K562 (cell line): ENCODE measurements around the gene THBS2. TPM values are rescaled to one million over a fixed set of nuclear protein-coding genes. Genes with fewer than 3 reads are reported as not detected.

Experiments
- ATAC-seq: fragments of 200-7000 bp; cut with Tn5 transposase; 3 replicates; pipeline ENCODE4 v1.9.1; 2020; ENCODE audit warnings: moderate library complexity
- BruUV-seq: library from RNA; stranded (reverse); fragments of 400-500 nt; replicated peaks from 2 replicates; lab custom pipeline; 2021; lab: Mats Ljungman, UMichigan
- CTCF ChIA-PET: fragments of 300-600 bp; formaldehyde crosslinking; extraction: SDS; loops from one replicate; lab custom pipeline; 2021; ENCODE audit warnings: low intra/inter-chr PET ratio; lab: Yijun Ruan, JAX
- POLR2A ChIA-PET: fragments of 300-600, 350-650 bp; sonication (Branson Sonifier 250); formaldehyde crosslinking; extraction: SDS; loops from one replicate; lab custom pipeline; 2021; ENCODE audit warnings: antibody characterized with exemption, inconsistent platforms; lab: Yijun Ruan, JAX
- DNase-seq, 4 experiments: peaks; one replicate each; pipeline versions ENCODE4 v3.0.0 to v3.0.0-alpha.2; 2011 to 2018; ENCODE audit warnings: low spot score in 3 of 4, mixed read lengths in 3 of 4; ENCODE audit errors: extremely low read depth in 1 of 4
- FAIRE-seq: peaks from 2 replicates; lab custom pipeline; 2011; peaks lifted over from hg19 to GRCh38; lab: Jason Lieb, UNC
- H2AFZ ChIP-seq: 2 replicates; pipeline ENCODE4 v1.6.0; 2011; ENCODE audit warnings: low read depth, low read length, control low read depth, inconsistent platforms
- H3K27ac ChIP-seq: fragments of 200-600 bp; 3 replicates; pipeline ENCODE4 v1.8.0; 2011; ENCODE audit warnings: low read depth, mild to moderate bottlenecking, control low read depth, inconsistent platforms, low read length, moderate library complexity, mixed read lengths; ENCODE audit errors: extremely low read depth
- H3K27me3 ChIP-seq, 2 experiments: fragments of 300-600 bp in 1 of 2; 2 replicates in 1 of 2; 3 replicates in 1 of 2; pipeline versions ENCODE4 v1.6.0 to v1.8.0; 2011; ENCODE audit warnings: inconsistent platforms in 2 of 2, low read length in 2 of 2, mild to moderate bottlenecking in 1 of 2, mixed read lengths in 1 of 2, moderate library complexity in 1 of 2; ENCODE audit not compliant: control insufficient read depth in 2 of 2, insufficient read depth in 2 of 2
- H3K36me3 ChIP-seq: fragments of 300-600 bp; 3 replicates; pipeline ENCODE4 v1.8.0; 2011; ENCODE audit warnings: mild to moderate bottlenecking, low read length, inconsistent platforms; ENCODE audit not compliant: control insufficient read depth, insufficient read depth
- H3K4me1 ChIP-seq, 2 experiments: fragments of 200-600 bp in 1 of 2; replicated peaks in 1 of 2; 2 replicates in 1 of 2; 3 replicates in 1 of 2; pipeline versions ENCODE4 v1.5.1 to v1.8.0; 2011; ENCODE audit warnings: inconsistent platforms in 2 of 2, low read length in 2 of 2, mild to moderate bottlenecking in 1 of 2, mixed read lengths in 1 of 2, moderate library complexity in 1 of 2; ENCODE audit not compliant: control insufficient read depth in 2 of 2, insufficient read depth in 2 of 2
- H3K4me2 ChIP-seq: 2 replicates; pipeline ENCODE4 v1.6.1; 2011; ENCODE audit warnings: low read length, control low read depth, inconsistent platforms, mixed read lengths; ENCODE audit not compliant: insufficient read depth
- H3K4me3 ChIP-seq: fragments of 200-600 bp; sonication (generic), shearing (Covaris generic); 2 replicates; pipeline ENCODE4 v1.5.1; 2016; ENCODE audit warnings: control low read depth, inconsistent platforms
- H3K79me2 ChIP-seq: fragments of 200-600 bp; 3 replicates; pipeline ENCODE4 v1.8.0; 2011; ENCODE audit warnings: low read length, inconsistent platforms; ENCODE audit not compliant: control insufficient read depth, insufficient read depth
- H3K9ac ChIP-seq, 2 experiments: 2 replicates each; pipeline versions ENCODE4 v1.6.0 to v1.6.1; 2011; ENCODE audit warnings: low read depth in 2 of 2, low read length in 2 of 2, control low read depth in 1 of 2, inconsistent platforms in 1 of 2, mild to moderate bottlenecking in 1 of 2, mixed read lengths in 1 of 2; ENCODE audit not compliant: insufficient read depth in 1 of 2
- H3K9me1 ChIP-seq: one replicate; pipeline ENCODE4 v1.6.0; 2011; ENCODE audit warnings: inconsistent platforms, mild to moderate bottlenecking, low read length, moderate library complexity; ENCODE audit not compliant: control insufficient read depth, insufficient read depth
- H3K9me3 ChIP-seq: replicated peaks from 2 replicates; pipeline ENCODE4 v1.5.1; 2011; ENCODE audit warnings: low read depth, low read length, inconsistent platforms; ENCODE audit not compliant: control insufficient read depth, insufficient read depth
- H4K20me1 ChIP-seq: replicated peaks from 2 replicates; pipeline ENCODE4 v1.6.1; 2011; ENCODE audit warnings: low read length, inconsistent platforms, mixed read lengths; ENCODE audit not compliant: control insufficient read depth, insufficient read depth
- ARID2 ChIP-seq: fragments of 450-650 bp; IDR thresholded peaks from 2 replicates; pipeline ENCODE4 v1.6.1; 2017; ENCODE audit warnings: antibody characterized with exemption, mild to moderate bottlenecking
- ATF1 ChIP-seq, 2 experiments: fragments of 450-650 bp in 1 of 2; IDR thresholded peaks; 2 replicates each; pipeline ENCODE4 v1.6.1; 2016; ENCODE audit warnings: missing compliant biosample characterization in 1 of 2, missing genetic modification characterization in 1 of 2
- ATF3 ChIP-seq, 2 experiments: fragments of 450-650 bp in 1 of 2; sonication (generic) in 1 of 2; formaldehyde crosslinking in 1 of 2; IDR thresholded peaks in 1 of 2; conservative IDR thresholded peaks in 1 of 2; 2 replicates each; pipeline versions ENCODE4 v1.6.1 to v1.8.1; 2016 to 2023; ENCODE audit warnings: mild to moderate bottlenecking in 2 of 2, moderate library complexity in 2 of 2, inconsistent platforms in 1 of 2, missing genetic modification reagents in 1 of 2
- ATF7 ChIP-seq: fragments of 450-650 bp; IDR thresholded peaks from 2 replicates; pipeline ENCODE4 v1.7.1; 2014; ENCODE audit warnings: mild to moderate bottlenecking, moderate library complexity
- JUNB ChIP-seq: fragments of 450-650 bp; formaldehyde crosslinking; conservative IDR thresholded peaks from 2 replicates; pipeline ENCODE4 v1.4.0; 2020; ENCODE audit warnings: mild to moderate bottlenecking
- JUND ChIP-seq, 2 experiments: IDR thresholded peaks; 2 replicates in 1 of 2; 3 replicates in 1 of 2; pipeline ENCODE4 v1.6.1; 2011; ENCODE audit warnings: borderline replicate concordance in 2 of 2, low read depth in 2 of 2, low read length in 2 of 2, improper control_type of control experiment in 1 of 2, missing biosample characterization in 1 of 2, missing genetic modification characterization in 1 of 2, missing genetic modification reagents in 1 of 2
- NONO ChIP-seq, 2 experiments: fragments of 200-400 bp in 1 of 2; fragments of 450-650 bp in 1 of 2; formaldehyde crosslinking in 1 of 2; IDR thresholded peaks; 2 replicates each; pipeline ENCODE4 v1.6.1; 2017; ENCODE audit warnings: low read depth in 2 of 2, mild to moderate bottlenecking in 2 of 2, moderate library complexity in 2 of 2, low read length in 1 of 2
- SMARCB1 ChIP-seq: IDR thresholded peaks from 2 replicates; pipeline ENCODE4 v1.6.1; 2011; ENCODE audit warnings: improper control_type of control experiment, low read depth; ENCODE audit not compliant: insufficient read length
- SNIP1 ChIP-seq: fragments of 450-650 bp; IDR thresholded peaks from 2 replicates; pipeline ENCODE4 v1.7.1; 2017; ENCODE audit warnings: low read depth, mild to moderate bottlenecking
- TAF1 ChIP-seq: IDR thresholded peaks from 2 replicates; pipeline ENCODE4 v1.6.1; 2011; ENCODE audit warnings: mild to moderate bottlenecking, low read length, moderate library complexity; ENCODE audit not compliant: insufficient read depth, control insufficient read depth, severe bottlenecking; ENCODE audit errors: extremely low read depth
- YBX1 ChIP-seq: fragments of 450-650 bp; IDR thresholded peaks from 2 replicates; pipeline ENCODE4 v1.7.1; 2016; ENCODE audit warnings: mild to moderate bottlenecking
- ZNF518B ChIP-seq: fragments of 250-450 bp; sonication (Bioruptor Pico); IDR thresholded peaks from 2 replicates; pipeline ENCODE4 v1.5.0; 2021; ENCODE audit warnings: mild to moderate bottlenecking, moderate library complexity
- WGBS: fragments of 100-300 bp; shearing (Covaris generic); methylation state at CpG from one replicate; pipeline ENCODE4 v1.1.6; 2016; ENCODE audit warnings: low coverage, mixed read lengths; ENCODE audit not compliant: insufficient coverage; ENCODE audit errors: missing lambda C conversion rate; 5-methylcytosine and 5-hydroxymethylcytosine counted together
- in situ Hi-C: fragments of 300-500 bp; cut with MboI; formaldehyde crosslinking; loops from 4 replicates; pipeline ENCODE4 v1.15.0; 2018; ENCODE audit warnings: inconsistent platforms, mixed read lengths
- intact Hi-C: fragments of 100-400 bp; cut with micrococcal nuclease; formaldehyde crosslinking; loops from 2 replicates; pipeline ENCODE4 v1.14.2; 2022
- polyA plus RNA-seq, 8 experiments: library from polyadenylated mRNA; depleted of rRNA in 4 of 8; stranded (reverse) in 5 of 8; unstranded in 3 of 8; fragments of >200 nt; fragmentation: Nextera tagmentation in 2 of 8; fragmentation: Illumina TruSeq in 1 of 8; extraction: Ambion mirVana in 2 of 8; extraction: Trizol in 1 of 8; gene quantifications; 2 replicates each; pipeline versions ENCODE4 v1.2.1 to v1.2.3, GENCODE V29; 2011 to 2014; ENCODE audit warnings: inconsistent platforms in 1 of 8, missing spikeins in 1 of 8
- total RNA-seq, 7 experiments: library from RNA; depleted of rRNA in 6 of 7; stranded (reverse); fragments of >200 nt in 6 of 7; fragmentation: Illumina TruSeq in 2 of 7; extraction: Trizol in 2 of 7; gene quantifications; 2 replicates each; pipeline versions ENCODE4 v1.2.1 to v1.2.3, GENCODE V29; 2011 to 2021; ENCODE audit warnings: low replicate concordance in 1 of 7

The THBS2 gene
- total and polyA plus RNA-seq, 9 of the 15 experiments (the other 6 are each of a cell fraction or from before 2014, with no cell fraction given), result 0.03 to 0.11 (median 0.03) TPM; not detected in 6

DNA sequence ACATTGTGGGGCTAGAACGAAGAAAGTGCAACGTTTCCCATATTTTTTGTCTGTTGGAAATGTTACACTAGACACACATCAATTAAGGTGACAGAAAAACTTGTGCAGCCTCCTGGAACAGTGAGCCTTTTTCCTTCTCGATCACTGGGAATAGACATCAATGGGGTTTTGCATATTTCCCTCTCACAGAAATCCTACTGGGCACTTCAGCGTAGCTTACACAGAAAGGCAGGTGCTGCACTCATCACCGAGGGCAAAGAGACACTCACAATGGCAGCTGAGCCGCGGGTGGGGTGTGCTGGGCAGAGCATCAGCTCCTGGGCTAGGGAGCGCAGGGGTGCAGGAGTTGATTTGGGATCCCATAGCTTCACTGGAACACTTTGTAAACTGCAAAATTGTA is 64.5 kb downstream of the THBS2 start (continued):
- no peak for TF ChIP-seq ZNF518B
- TF ChIP-seq SMARCB1, result no peak
- no peak for TF ChIP-seq ARID2
- TF ChIP-seq SNIP1, result no peak
- TF ChIP-seq YBX1, result no peak
- TF ChIP-seq NONO (IDR thresholded peaks at IDR 0.05; ENCODE audit: low read depth in 2 of 2, low read length in 1 of 2), result no peak
- TF ChIP-seq, all 486 proteins: peak for 0

GRCh38 chr6:169188475-169188874 is 65.2 kb downstream of the THBS2 start:
- no peak overlapping the region for H2AFZ ChIP-seq
- H3K4me1 ChIP-seq, result no peaks in the 10 kb centered on the region
- H3K79me2 ChIP-seq, result no peaks in the 10 kb centered on the region
- H3K4me2 ChIP-seq, result no peak overlapping the region
- intact Hi-C loops, result no loop called here
- no peak overlapping the region for H3K27ac ChIP-seq
- TF ChIP-seq JUND (IDR thresholded peaks at IDR 0.05; ENCODE audit: borderline replicate concordance, low read depth, low read length) (peak; percentile 36; the same call in 1 of the 2 replicates), JUND (tag; IDR thresholded peaks at IDR 0.05; ENCODE audit: borderline replicate concordance, low read depth, low read length) (peak; percentile 46; the same call in 1 of the 3 replicates), ATF1 (CRISPR knock-in tag; IDR thresholded peaks at IDR 0.05) (no peak), ATF1 (tag; IDR thresholded peaks at IDR 0.05) (peak; percentile 65), ATF3 (IDR thresholded peaks at IDR 0.05) (peak; percentile 82), ATF3 (CRISPR knock-in tag; conservative IDR thresholded peaks at IDR 0.05) (no peak), TAF1 (no peak), JUNB (CRISPR knock-in tag) (peak; percentile 50; the same call in 1 of the 2 replicates), ATF7 (peak; percentile 77; the same call in 1 of the 2 replicates)
- TF ChIP-seq, all 486 proteins: peak for 5
- CTCF ChIA-PET, result no interaction called here
- in situ Hi-C loops, result no loop called here
- BruUV-seq, result no TSS peak
- no peak for DNase-seq
- H4K20me1 ChIP-seq, result no peaks in the 10 kb centered on the region
- no peaks in the 10 kb centered on the region for H3K9me1 ChIP-seq
- ATAC-seq, result no peak
- H3K36me3 ChIP-seq, result no peaks in the 10 kb centered on the region
- H3K9me3 ChIP-seq, result no peaks in the 10 kb centered on the region
- H3K9ac ChIP-seq, result no peak overlapping the region
- WGBS, result 2% methylated on average over 6 of the region's 6 CpGs
- POLR2A ChIA-PET, result interaction anchor here (1.0 to 1.1 kb wide), 2 partner anchors 17 to 26 kb away, joined by 4 read pairs; no protein-coding TSS in a partner anchor
- no peak for FAIRE-seq
- H3K4me3 ChIP-seq, result no peak overlapping the region
- peaks cover 34 to 67% of the 10 kb centered on the region in 2 experiments for H3K27me3 ChIP-seq
